Measurements from ENCODE around the gene RAB27A. TPM values are rescaled to one million over a fixed set of nuclear protein-coding genes. Genes with fewer than 3 reads are reported as not detected.

The RAB27A gene
- total RNA-seq, 2 donors from 2014 or later = 27.6 to 50.6 TPM

DNA sequence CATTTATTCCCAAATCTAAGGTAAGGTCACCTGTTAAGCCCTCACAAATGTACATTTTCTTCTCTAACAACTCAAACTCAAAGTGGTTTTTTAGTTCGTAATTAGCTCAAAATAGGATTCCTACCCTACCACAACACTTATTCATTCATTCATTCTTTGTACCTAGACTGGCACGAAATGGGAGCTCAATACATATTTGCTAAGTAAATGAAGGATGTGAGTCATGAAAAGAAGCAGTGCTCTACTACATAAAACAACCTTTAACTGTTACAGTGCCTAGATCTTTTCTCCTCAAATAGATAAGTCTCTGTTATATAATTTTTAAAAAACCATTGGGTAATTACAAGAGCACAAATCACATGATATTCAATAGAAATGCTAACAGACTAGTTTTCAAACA lies 105.9 kb downstream of the RAB27A start:
- intact Hi-C loops (cut with DNase I) = no loop called here
- no peaks in the 10 kb centered on the region for H3K9me3 ChIP-seq
- H3K4me1 ChIP-seq (replicated peaks) = no peaks in the 10 kb centered on the region
- no peak for TF ChIP-seq POLR2AphosphoS5 (IDR thresholded peaks at IDR 0.05)
- TF ChIP-seq, protein P1, sequence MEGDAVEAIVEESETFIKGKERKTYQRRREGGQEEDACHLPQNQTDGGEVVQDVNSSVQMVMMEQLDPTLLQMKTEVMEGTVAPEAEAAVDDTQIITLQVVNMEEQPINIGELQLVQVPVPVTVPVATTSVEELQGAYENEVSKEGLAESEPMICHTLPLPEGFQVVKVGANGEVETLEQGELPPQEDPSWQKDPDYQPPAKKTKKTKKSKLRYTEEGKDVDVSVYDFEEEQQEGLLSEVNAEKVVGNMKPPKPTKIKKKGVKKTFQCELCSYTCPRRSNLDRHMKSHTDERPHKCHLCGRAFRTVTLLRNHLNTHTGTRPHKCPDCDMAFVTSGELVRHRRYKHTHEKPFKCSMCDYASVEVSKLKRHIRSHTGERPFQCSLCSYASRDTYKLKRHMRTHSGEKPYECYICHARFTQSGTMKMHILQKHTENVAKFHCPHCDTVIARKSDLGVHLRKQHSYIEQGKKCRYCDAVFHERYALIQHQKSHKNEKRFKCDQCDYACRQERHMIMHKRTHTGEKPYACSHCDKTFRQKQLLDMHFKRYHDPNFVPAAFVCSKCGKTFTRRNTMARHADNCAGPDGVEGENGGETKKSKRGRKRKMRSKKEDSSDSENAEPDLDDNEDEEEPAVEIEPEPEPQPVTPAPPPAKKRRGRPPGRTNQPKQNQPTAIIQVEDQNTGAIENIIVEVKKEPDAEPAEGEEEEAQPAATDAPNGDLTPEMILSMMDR (IDR thresholded peaks at IDR 0.05) = no peak
- no peak for TF ChIP-seq POLR2A (IDR thresholded peaks at IDR 0.05)
- WGBS = 68% methylated on average over 2 of the region's 2 CpGs
- H3K27ac ChIP-seq = no peak overlapping the region
- DNase-seq (ENCODE audit: low spot score) = no peak
- H3K36me3 ChIP-seq = no peaks in the 10 kb centered on the region
- no peak overlapping the region for H3K4me3 ChIP-seq
- H3K27me3 ChIP-seq (replicated peaks; ENCODE audit: insufficient read depth) = no peaks in the 10 kb centered on the region

DNA sequence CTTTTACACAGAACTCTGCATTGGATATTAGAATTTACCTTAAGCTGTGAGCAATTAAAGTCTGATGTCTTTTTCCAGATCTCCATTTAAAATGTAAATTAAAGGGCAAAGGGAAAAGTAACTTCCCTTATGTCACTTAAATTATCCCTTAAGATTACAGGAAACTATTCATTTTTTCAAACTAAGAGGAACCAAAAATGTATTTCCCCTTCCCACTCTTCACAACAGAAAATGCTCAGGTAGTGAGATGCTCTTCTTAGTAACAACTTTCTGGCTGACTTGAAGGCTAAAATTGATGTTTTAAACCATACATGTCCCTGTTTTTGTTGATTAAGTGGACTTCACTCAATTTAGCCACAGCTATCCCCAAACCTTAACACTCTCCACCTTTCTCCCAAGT lies 110.5 kb downstream of the RAB27A start:
- Histone ChIP-seq H3K27ac (no peak overlapping the region), H3K4me1 (replicated peaks) (no peaks in the 10 kb centered on the region), H3K9me3 (no peaks in the 10 kb centered on the region), H3K27me3 (replicated peaks; ENCODE audit: insufficient read depth) (no peaks in the 10 kb centered on the region), H3K4me3 (no peak overlapping the region), H3K36me3 (no peaks in the 10 kb centered on the region)
- TF ChIP-seq POLR2A (IDR thresholded peaks at IDR 0.05) (no peak), POLR2AphosphoS5 (IDR thresholded peaks at IDR 0.05) (no peak)
- TF ChIP-seq, protein P1 (IDR thresholded peaks at IDR 0.05) = no peak
- no peak for DNase-seq (ENCODE audit: low spot score)
- intact Hi-C loops (cut with DNase I) = no loop called here

DNA sequence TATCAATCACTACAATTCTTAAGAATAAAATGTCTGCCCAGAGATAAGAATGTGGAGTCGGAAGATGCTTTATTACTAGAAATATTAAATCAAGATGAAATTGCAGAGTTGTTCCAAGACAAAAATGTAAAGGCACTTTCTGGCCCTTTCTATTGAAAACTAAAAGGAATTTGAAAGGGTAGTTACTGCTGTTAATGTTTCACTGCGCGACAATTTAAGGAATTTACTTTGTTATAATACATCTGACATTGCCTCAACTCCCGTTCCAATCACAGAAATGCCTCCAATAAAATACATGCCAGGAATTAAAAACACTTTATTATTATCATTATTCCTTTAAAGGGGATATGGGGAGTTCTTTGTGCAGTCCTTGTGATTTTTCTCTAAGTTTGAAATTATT lies 119.3 kb downstream of the RAB27A start:
- H3K4me3 ChIP-seq = no peak overlapping the region
- no peaks in the 10 kb centered on the region for H3K36me3 ChIP-seq
- no peak for DNase-seq (ENCODE audit: low spot score)
- no peaks in the 10 kb centered on the region for H3K4me1 ChIP-seq (replicated peaks)
- no peak overlapping the region for H3K27ac ChIP-seq
- intact Hi-C loops (cut with DNase I) = no loop called here
- no peaks in the 10 kb centered on the region for H3K27me3 ChIP-seq (replicated peaks; ENCODE audit: insufficient read depth)
- TF ChIP-seq, protein P1 (IDR thresholded peaks at IDR 0.05) = no peak
- TF ChIP-seq POLR2AphosphoS5 (IDR thresholded peaks at IDR 0.05) (no peak), POLR2A (IDR thresholded peaks at IDR 0.05) (no peak)
- no peaks in the 10 kb centered on the region for H3K9me3 ChIP-seq
- 52% methylated on average over 4 of the region's 4 CpGs for WGBS

DNA sequence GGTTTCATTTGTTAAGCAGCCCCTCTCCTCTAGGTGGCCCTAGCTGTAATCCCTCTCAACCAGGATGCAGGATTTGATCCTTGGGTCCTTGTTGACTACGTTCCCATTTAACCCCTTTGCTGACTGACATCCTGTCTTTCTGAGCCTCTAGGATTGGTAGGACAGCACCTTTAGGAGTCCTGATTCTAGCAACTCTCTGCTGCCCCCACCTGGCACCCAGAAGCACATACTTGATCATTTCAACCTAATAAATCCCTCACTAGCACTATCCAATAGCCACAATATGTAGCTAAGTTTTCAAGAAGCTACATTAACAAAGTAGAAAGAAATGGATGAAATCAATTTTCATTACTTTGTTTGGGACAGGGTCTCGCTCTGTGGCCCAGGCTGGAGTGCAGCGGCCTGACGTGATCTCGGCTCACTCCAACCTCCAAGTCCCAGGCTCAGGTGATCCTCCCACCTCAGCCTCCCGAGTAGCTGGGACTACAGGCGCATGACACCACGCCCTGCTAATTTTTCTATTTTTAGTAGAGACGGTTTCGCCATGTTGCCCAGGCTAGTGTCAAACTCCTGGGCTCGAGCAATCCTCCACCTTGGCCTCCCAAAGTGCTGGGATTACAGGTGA lies 121.2 kb downstream of the RAB27A start:
- intact Hi-C loops (cut with DNase I) = no loop called here
- Histone ChIP-seq H3K4me1 (replicated peaks) (no peaks in the 10 kb centered on the region), H3K9me3 (no peaks in the 10 kb centered on the region), H3K4me3 (no peak overlapping the region), H3K36me3 (no peaks in the 10 kb centered on the region), H3K27ac (no peak overlapping the region), H3K27me3 (replicated peaks; ENCODE audit: insufficient read depth) (no peaks in the 10 kb centered on the region)
- DNase-seq (ENCODE audit: low spot score) = peak; percentile 31
- 62% methylated on average over 11 of the region's 11 CpGs for WGBS
- no peak for TF ChIP-seq POLR2AphosphoS5 (IDR thresholded peaks at IDR 0.05)
- TF ChIP-seq, protein P1 (IDR thresholded peaks at IDR 0.05) = peak in 3 of 4 experiments; percentile 49 to 57 (median 50)

DNA sequence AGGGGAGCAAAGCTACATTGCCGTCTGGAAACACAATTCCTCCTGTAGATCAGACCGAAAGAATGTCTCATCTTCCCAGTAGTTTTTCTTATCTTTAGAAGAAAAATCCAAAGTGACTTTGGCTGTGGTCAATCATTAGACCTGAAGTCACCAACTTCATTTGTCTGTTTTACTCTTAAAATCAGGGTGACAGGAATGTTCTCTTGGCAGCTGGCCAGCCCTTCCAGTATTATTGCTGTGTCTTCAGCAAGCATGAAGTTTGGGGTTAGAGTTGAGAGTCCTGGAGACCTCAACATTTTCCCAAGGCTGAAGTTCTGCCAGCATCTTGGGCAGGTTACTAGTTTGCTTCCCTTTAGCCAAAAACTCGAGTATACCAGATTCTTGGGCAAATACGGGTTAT lies 125.3 kb downstream of the RAB27A start:
- no peak for DNase-seq (ENCODE audit: low spot score)
- Histone ChIP-seq H3K27me3 (replicated peaks; ENCODE audit: insufficient read depth) (no peaks in the 10 kb centered on the region), H3K36me3 (no peaks in the 10 kb centered on the region), H3K4me3 (no peak overlapping the region), H3K4me1 (replicated peaks) (no peaks in the 10 kb centered on the region), H3K9me3 (no peaks in the 10 kb centered on the region), H3K27ac (no peak overlapping the region)
- WGBS = 73% methylated on average over 4 of the region's 4 CpGs
- intact Hi-C loops (cut with DNase I) = no loop called here
- TF ChIP-seq POLR2AphosphoS5 (IDR thresholded peaks at IDR 0.05) (no peak), POLR2A (IDR thresholded peaks at IDR 0.05) (no peak)
- TF ChIP-seq, protein P1 (IDR thresholded peaks at IDR 0.05) = no peak

Data from prostate gland (tissue), 2 donors.